Kidney epithelial cell (primary cell): Measurements from ENCODE around the gene TVP23C. TPM values are rescaled to one million over a fixed set of nuclear protein-coding genes. Genes with fewer than 3 reads are reported as not detected.

ENCODE experiments used
- DNase-seq: peaks from one replicate; pipeline ENCODE4 v3.0.0-alpha.2; 2010; ENCODE audit warnings: low read depth
- H3K27me3 ChIP-seq: 2 replicates; pipeline ENCODE4 v1.6.0; 2011; ENCODE audit warnings: low read length; ENCODE audit not compliant: control insufficient read depth, insufficient read depth
- H3K36me3 ChIP-seq: 2 replicates; pipeline ENCODE4 v1.5.1; 2011; ENCODE audit warnings: low read length; ENCODE audit not compliant: control insufficient read depth, insufficient read depth
- H3K4me3 ChIP-seq: 2 replicates; pipeline ENCODE4 v1.5.1; 2011; ENCODE audit warnings: low read depth, mild to moderate bottlenecking, control low read depth, low read length
- CTCF ChIP-seq: IDR thresholded peaks from 2 replicates; pipeline ENCODE4 v1.5.1; 2011; ENCODE audit warnings: mild to moderate bottlenecking, moderate library complexity, low read length, control low read depth, inconsistent platforms; ENCODE audit not compliant: insufficient read depth, poor library complexity, severe bottlenecking
- total RNA-seq: library from RNA; depleted of rRNA; stranded (reverse); fragments of >200 nt; gene quantifications from 2 replicates; pipeline ENCODE4 v1.2.3, GENCODE V29; 2015

The TVP23C gene
- total RNA-seq, 1 donor from 2014 or later, result 8.1 TPM

- Histone ChIP-seq H3K27me3 (no peaks in the 10 kb centered on the region), H3K4me3 (no peak overlapping the region), H3K36me3 (no peaks in the 10 kb centered on the region)
- TF ChIP-seq CTCF, result no peak
- DNase-seq, result no peak
These were observed 94.0 kb downstream of the TVP23C start for GRCh38 chr17:15469260-15469659.

GRCh38 chr17:15468126-15468525 is 95.2 kb downstream of the TVP23C start:
- Histone ChIP-seq H3K27me3 (no peaks in the 10 kb centered on the region), H3K36me3 (no peaks in the 10 kb centered on the region), H3K4me3 (no peak overlapping the region)
- no peak for DNase-seq
- TF ChIP-seq CTCF, result no peak

GRCh38 chr17:15467592-15467991 is 95.7 kb downstream of the TVP23C start, which contains the start of gene CDRT4:
CDRT4 (minus strand) TSS chr17:15467621; CDS start chr17:15440238, 27,383 bp downstream.
- no peak for TF ChIP-seq CTCF

GRCh38 chr17:15466131-15466530 is 97.2 kb downstream of the TVP23C start:
- no peak for DNase-seq
- TF ChIP-seq CTCF, result no peak
- Histone ChIP-seq H3K4me3 (no peak overlapping the region), H3K27me3 (no peaks in the 10 kb centered on the region), H3K36me3 (no peaks in the 10 kb centered on the region)

More at GRCh38 chr17:15467592-15467991, 95.7 kb downstream of the TVP23C start, which contains the start of gene CDRT4:
- no peaks in the 10 kb centered on the region for H3K36me3 ChIP-seq
- no peaks in the 10 kb centered on the region for H3K27me3 ChIP-seq
- no peak within 1 kb of the TSS for H3K4me3 ChIP-seq
- DNase-seq, result no peak

GRCh38 chr17:15465045-15465701 is 98.1 kb downstream of the TVP23C start:
- H3K27me3 ChIP-seq, result no peaks in the 10 kb centered on the region
- no peaks in the 10 kb centered on the region for H3K36me3 ChIP-seq
- DNase-seq, result no peak
- no peak for TF ChIP-seq CTCF
- no peak overlapping the region for H3K4me3 ChIP-seq

GRCh38 chr17:15464231-15464985 is 98.9 kb downstream of the TVP23C start:
- H3K36me3 ChIP-seq, result no peaks in the 10 kb centered on the region

More at GRCh38 chr17:15464231-15464985, 98.9 kb downstream of the TVP23C start:
- Histone ChIP-seq H3K27me3 (no peaks in the 10 kb centered on the region), H3K4me3 (no peak overlapping the region)
- no peak for TF ChIP-seq CTCF
- no peak for DNase-seq
